Measurements from ENCODE around the gene AXL. TPM values are rescaled to one million over a fixed set of nuclear protein-coding genes. Genes with fewer than 3 reads are reported as not detected.

AXL gene
- total and polyA plus RNA-seq, 2 of the 13 experiments (the other 11 are each of a cell fraction or from before 2014, with no cell fraction given): 0.71 to 5.9 TPM

GRCh38 chr19:41226053-41226873 is 7.2 kb downstream of the AXL start (continued):
- TF ChIP-seq ZNF512B (CRISPR knock-in tag; IDR thresholded peaks at IDR 0.05; ENCODE audit: borderline replicate concordance) (peak; percentile 77), POLR2G (IDR thresholded peaks at IDR 0.05; ENCODE audit: low read depth, low read length) (peak; percentile 87), ZNF547 (CRISPR knock-in tag; IDR thresholded peaks at IDR 0.05) (peak; percentile 74; the same call in 1 of the 2 replicates), TARDBP (CRISPR knock-in tag; IDR thresholded peaks at IDR 0.05) (peak; percentile 8; the same call in 1 of the 2 replicates), ZMAT3 (CRISPR knock-in tag; conservative IDR thresholded peaks at IDR 0.05) (no peak), KDM6A (CRISPR knock-in tag; IDR thresholded peaks at IDR 0.05; ENCODE audit: low read depth) (0 out of 2 replicates have a peak, but pooled peaks have one; percentile 17), DZIP1 (CRISPR knock-in tag; IDR thresholded peaks at IDR 0.05) (no peak), SMARCC2 (IDR thresholded peaks at IDR 0.05) (no peak), ZBTB7B (CRISPR knock-in tag; IDR thresholded peaks at IDR 0.05) (peak; percentile 55; the same call in 1 of the 2 replicates), YY1 (IDR thresholded peaks at IDR 0.05; ENCODE audit: insufficient read depth, insufficient replicate concordance, low read depth, low read length) (no peak), NFRKB (IDR thresholded peaks at IDR 0.05) (no peak), FOXC1 (CRISPR knock-in tag; IDR thresholded peaks at IDR 0.05; ENCODE audit: borderline replicate concordance) (peak; percentile 79), ESRRA (CRISPR knock-in tag; IDR thresholded peaks at IDR 0.05; ENCODE audit: low read depth) (0 out of 2 replicates have a peak, but pooled peaks have one; percentile 23), ZNF432 (CRISPR knock-in tag; IDR thresholded peaks at IDR 0.05; ENCODE audit: borderline replicate concordance) (no peak), ZBTB37 (CRISPR knock-in tag; IDR thresholded peaks at IDR 0.05) (no peak)
- TF ChIP-seq, protein P1, sequence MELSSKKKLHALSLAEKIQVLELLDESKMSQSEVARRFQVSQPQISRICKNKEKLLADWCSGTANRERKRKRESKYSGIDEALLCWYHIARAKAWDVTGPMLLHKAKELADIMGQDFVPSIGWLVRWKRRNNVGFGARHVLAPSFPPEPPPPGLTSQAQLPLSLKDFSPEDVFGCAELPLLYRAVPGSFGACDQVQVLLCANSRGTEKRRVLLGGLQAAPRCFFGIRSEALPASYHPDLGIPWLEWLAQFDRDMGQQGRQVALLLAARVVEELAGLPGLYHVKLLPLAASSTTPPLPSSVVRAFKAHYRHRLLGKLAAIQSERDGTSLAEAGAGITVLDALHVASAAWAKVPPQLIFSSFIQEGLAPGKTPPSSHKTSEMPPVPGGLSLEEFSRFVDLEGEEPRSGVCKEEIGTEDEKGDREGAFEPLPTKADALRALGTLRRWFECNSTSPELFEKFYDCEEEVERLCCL (CRISPR knock-in tag; IDR thresholded peaks at IDR 0.05; ENCODE audit: borderline replicate concordance): peak; percentile 44; the same call in 1 of the 2 replicates
- TF ChIP-seq, protein P2, sequence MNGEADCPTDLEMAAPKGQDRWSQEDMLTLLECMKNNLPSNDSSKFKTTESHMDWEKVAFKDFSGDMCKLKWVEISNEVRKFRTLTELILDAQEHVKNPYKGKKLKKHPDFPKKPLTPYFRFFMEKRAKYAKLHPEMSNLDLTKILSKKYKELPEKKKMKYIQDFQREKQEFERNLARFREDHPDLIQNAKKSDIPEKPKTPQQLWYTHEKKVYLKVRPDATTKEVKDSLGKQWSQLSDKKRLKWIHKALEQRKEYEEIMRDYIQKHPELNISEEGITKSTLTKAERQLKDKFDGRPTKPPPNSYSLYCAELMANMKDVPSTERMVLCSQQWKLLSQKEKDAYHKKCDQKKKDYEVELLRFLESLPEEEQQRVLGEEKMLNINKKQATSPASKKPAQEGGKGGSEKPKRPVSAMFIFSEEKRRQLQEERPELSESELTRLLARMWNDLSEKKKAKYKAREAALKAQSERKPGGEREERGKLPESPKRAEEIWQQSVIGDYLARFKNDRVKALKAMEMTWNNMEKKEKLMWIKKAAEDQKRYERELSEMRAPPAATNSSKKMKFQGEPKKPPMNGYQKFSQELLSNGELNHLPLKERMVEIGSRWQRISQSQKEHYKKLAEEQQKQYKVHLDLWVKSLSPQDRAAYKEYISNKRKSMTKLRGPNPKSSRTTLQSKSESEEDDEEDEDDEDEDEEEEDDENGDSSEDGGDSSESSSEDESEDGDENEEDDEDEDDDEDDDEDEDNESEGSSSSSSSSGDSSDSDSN (CRISPR knock-in tag; IDR thresholded peaks at IDR 0.05): peak; percentile 76

All from HepG2 (cell line).